Measurements from ENCODE around the gene ZNF443. TPM values are rescaled to one million over a fixed set of nuclear protein-coding genes. Genes with fewer than 3 reads are reported as not detected.
A peak's percentile ranks its signal among the peaks of the same experiment; 100 is the strongest.
"Not testable (repeated sequence)": the region's sequence is repeated elsewhere in the genome, so short reads cannot be mapped to it uniquely, and the experiment has no call there.

ZNF443 gene
- total RNA-seq, 1 donor from 2014 or later, result 7.3 TPM

GRCh38 chr19:12448808-12449207, 8.0 kb upstream of the ZNF443 start:
- no peak overlapping the region for H3K4me3 ChIP-seq (ENCODE audit: low read depth, low read length)
- no peak for TF ChIP-seq CTCF (conservative IDR thresholded peaks at IDR 0.05; ENCODE audit: low read depth, low read length)
- DNase-seq (ENCODE audit: low read depth), result no peak

GRCh38 chr19:12439686-12440540, 908 bp downstream of the ZNF443 start:
- not testable (repeated sequence) for DNase-seq (ENCODE audit: low read depth)
- H3K4me3 ChIP-seq (ENCODE audit: low read depth, low read length), result peak overlapping the region; percentile 80

GRCh38 chr19:12430726-12431299, 10.0 kb downstream of the ZNF443 start:
- H3K4me3 ChIP-seq (ENCODE audit: low read depth, low read length); DNase-seq (ENCODE audit: low read depth): not testable (repeated sequence)

- no peak for DNase-seq (ENCODE audit: low read depth)
- no peak overlapping the region for H3K4me3 ChIP-seq (ENCODE audit: low read depth, low read length)
- no peak for TF ChIP-seq CTCF (conservative IDR thresholded peaks at IDR 0.05; ENCODE audit: low read depth, low read length)
Measured at GRCh38 chr19:12425888-12426274, 14.9 kb downstream of the ZNF443 start.

- TF ChIP-seq CTCF (conservative IDR thresholded peaks at IDR 0.05; ENCODE audit: low read depth, low read length), result no peak
- no peak for DNase-seq (ENCODE audit: low read depth)
- no peak overlapping the region for H3K4me3 ChIP-seq (ENCODE audit: low read depth, low read length)
Measured at GRCh38 chr19:12425236-12425887, 15.5 kb downstream of the ZNF443 start.

- DNase-seq (ENCODE audit: low read depth); H3K4me3 ChIP-seq (ENCODE audit: low read depth, low read length): not testable (repeated sequence)
Measured at GRCh38 chr19:12417273-12417672, 23.5 kb downstream of the ZNF443 start.

- H3K4me3 ChIP-seq (ENCODE audit: low read depth, low read length), result no peak overlapping the region
- DNase-seq (ENCODE audit: low read depth), result no peak
- no peak for TF ChIP-seq CTCF (conservative IDR thresholded peaks at IDR 0.05; ENCODE audit: low read depth, low read length)
Measured at GRCh38 chr19:12411893-12412292, 28.9 kb downstream of the ZNF443 start.

GRCh38 chr19:12400633-12401502, 40.0 kb downstream of the ZNF443 start, which contains the start of gene ZNF799:
TSS of gene ZNF799 (minus strand) at chr19:12401271. CDS start at chr19:12401070, 201 bp downstream.
- H3K4me3 ChIP-seq (ENCODE audit: low read depth, low read length), result peak within 1 kb of the TSS; percentile 89
- DNase-seq (ENCODE audit: low read depth), result peak; percentile 88
- TF ChIP-seq CTCF (conservative IDR thresholded peaks at IDR 0.05; ENCODE audit: low read depth, low read length), result peak; percentile 16

GRCh38 chr19:12399901-12400632, 40.8 kb downstream of the ZNF443 start:
- H3K4me3 ChIP-seq (ENCODE audit: low read depth, low read length), result peak overlapping the region; percentile 89
- peak; percentile 13 for DNase-seq (ENCODE audit: low read depth)

- not testable (repeated sequence) for DNase-seq (ENCODE audit: low read depth); H3K4me3 ChIP-seq (ENCODE audit: low read depth, low read length)
Measured at GRCh38 chr19:12391148-12391547, 49.7 kb downstream of the ZNF443 start.

GRCh38 chr19:12386365-12386764, 54.5 kb downstream of the ZNF443 start:
- not testable (repeated sequence) for H3K4me3 ChIP-seq (ENCODE audit: low read depth, low read length); DNase-seq (ENCODE audit: low read depth)
